ENCODE data around the gene LCN12. TPM values are rescaled to one million over a fixed set of nuclear protein-coding genes. Genes with fewer than 3 reads are reported as not detected.

LCN12 gene
- total RNA-seq, 1 donor from 2014 or later = 1.2 TPM

GRCh38 chr9:136936645-136937170, 15.4 kb upstream of the LCN12 start:
- no peak overlapping the region for H3K4me3 ChIP-seq (ENCODE audit: low read depth, low read length)
- no peak for TF ChIP-seq CTCF (conservative IDR thresholded peaks at IDR 0.05; ENCODE audit: low read depth, low read length)
- DNase-seq (ENCODE audit: low read depth) = no peak

- TF ChIP-seq CTCF (conservative IDR thresholded peaks at IDR 0.05; ENCODE audit: low read depth, low read length) = no peak
- DNase-seq (ENCODE audit: low read depth) = no peak
- H3K4me3 ChIP-seq (ENCODE audit: low read depth, low read length) = no peak overlapping the region
Measured at GRCh38 chr9:136937186-136938001, 14.7 kb upstream of the LCN12 start.

DNA sequence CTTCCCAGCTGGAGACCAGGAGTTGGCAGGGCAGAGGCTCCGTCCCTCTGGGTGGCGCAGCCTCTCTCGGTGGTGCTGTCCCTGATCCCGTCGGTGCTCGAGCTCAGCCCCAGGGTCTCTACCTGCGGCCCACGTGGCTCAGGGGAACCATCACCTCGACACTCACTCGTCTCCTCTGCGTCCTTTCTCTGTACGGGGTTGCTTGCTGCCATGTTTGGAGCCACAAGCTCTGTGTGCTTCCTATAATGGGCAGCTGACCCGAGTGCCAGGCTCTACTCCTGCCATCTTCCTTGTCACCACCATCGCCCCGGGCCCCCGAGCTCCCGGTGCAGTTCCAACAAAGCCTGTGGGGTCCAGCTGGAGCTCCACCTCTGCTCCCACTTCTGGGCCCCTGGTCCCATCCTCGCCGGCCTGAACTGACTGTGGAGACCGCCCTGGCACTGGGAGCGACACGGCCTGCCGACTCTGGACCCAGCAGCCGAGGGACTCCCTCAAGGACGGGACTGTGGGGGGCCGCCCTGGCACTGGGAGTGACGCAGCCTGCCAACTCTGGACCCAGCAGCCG, 12.6 kb upstream of the LCN12 start:
- no peak overlapping the region for H3K4me3 ChIP-seq (ENCODE audit: low read depth, low read length)
- DNase-seq (ENCODE audit: low read depth) = no peak
- no peak for TF ChIP-seq CTCF (conservative IDR thresholded peaks at IDR 0.05; ENCODE audit: low read depth, low read length)

DNA sequence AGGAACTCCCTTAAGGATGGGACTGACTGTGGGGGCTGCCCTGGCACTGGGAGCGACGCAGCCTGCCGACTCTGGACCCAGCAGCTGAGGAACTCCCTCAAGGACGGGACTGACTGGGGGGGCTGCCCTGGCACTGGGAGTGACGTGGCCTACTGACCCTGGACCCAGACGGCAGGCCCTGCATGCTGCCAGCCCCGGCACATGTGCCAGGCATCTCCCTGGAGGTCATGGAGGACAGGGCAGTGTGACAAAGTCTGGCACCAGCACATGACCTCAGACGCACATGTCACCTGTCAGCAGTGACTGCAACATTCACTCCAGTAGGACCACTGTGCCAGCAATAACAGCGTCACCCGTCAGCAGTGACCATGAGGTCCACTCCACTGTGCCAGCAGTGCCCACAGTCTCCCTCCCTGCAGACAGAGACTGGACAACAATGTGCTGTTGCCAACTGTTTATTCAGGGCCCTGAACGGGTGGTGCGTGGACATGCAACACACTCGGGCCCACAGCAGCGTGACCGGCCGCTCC, 12.0 kb upstream of the LCN12 start:
- no peak overlapping the region for H3K4me3 ChIP-seq (ENCODE audit: low read depth, low read length)
- no peak for TF ChIP-seq CTCF (conservative IDR thresholded peaks at IDR 0.05; ENCODE audit: low read depth, low read length)
- no peak for DNase-seq (ENCODE audit: low read depth)

GRCh38 chr9:136940526-136941230, 11.4 kb upstream of the LCN12 start:
- DNase-seq (ENCODE audit: low read depth) = no peak
- no peak for TF ChIP-seq CTCF (conservative IDR thresholded peaks at IDR 0.05; ENCODE audit: low read depth, low read length)
- H3K4me3 ChIP-seq (ENCODE audit: low read depth, low read length) = no peak overlapping the region

- no peak for DNase-seq (ENCODE audit: low read depth)
- H3K4me3 ChIP-seq (ENCODE audit: low read depth, low read length) = no peak overlapping the region
- TF ChIP-seq CTCF (conservative IDR thresholded peaks at IDR 0.05; ENCODE audit: low read depth, low read length) = no peak
Measured at GRCh38 chr9:136941231-136942111, 10.6 kb upstream of the LCN12 start.

Measured in epithelial cell of proximal tubule (primary cell).